Measurements from ENCODE around the gene A3GALT2. TPM values are rescaled to one million over a fixed set of nuclear protein-coding genes. Genes with fewer than 3 reads are reported as not detected.

A3GALT2 gene
- total and polyA plus RNA-seq, 7 experiments from 2014 or later = not detected

DNA sequence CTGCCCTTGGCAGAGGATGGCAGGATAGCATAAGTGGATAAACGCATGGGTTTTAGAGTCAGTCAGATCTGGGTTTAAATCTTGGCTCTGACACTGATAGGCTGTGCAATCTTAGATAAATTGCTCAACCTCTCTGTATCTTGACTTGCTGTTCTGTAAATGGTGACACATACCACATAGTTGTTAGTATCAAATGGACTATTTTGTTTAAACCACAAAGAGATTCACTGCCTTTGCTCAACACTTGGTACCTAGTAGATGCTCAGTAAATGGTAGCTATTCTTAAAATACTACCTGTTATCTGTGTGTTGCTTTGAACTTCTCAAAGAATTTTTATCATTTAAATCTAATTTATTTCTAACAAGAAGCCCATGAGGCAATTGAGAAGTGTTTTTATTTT lies 39.5 kb upstream of the A3GALT2 start:
- no peak for ATAC-seq
- H3K36me3 Mint-ChIP-seq = no peaks in the 10 kb centered on the region
- Histone ChIP-seq H3K4me3 (ENCODE audit: low read length) (no peak overlapping the region), H3K9me3 (ENCODE audit: control insufficient read depth in 2 of 3, low read length in 3 of 3) (no peaks in the 10 kb centered on the region), H3K27me3 (ENCODE audit: control insufficient read depth in 2 of 2, insufficient read depth in 2 of 2, low read length in 2 of 2) (no peaks in the 10 kb centered on the region), H3K36me3 (ENCODE audit: control insufficient read depth in 2 of 3, insufficient read depth in 3 of 3, low read length in 3 of 3) (no peaks in the 10 kb centered on the region), H3K27ac (ENCODE audit: low read depth, low read length) (no peak overlapping the region), H3K4me1 (ENCODE audit: control insufficient read depth in 2 of 2, insufficient read depth in 2 of 2, low read length in 2 of 2) (no peaks in the 10 kb centered on the region)
- H3K4me3 Mint-ChIP-seq = no peak overlapping the region
- DNase-seq = no peak
- no peak overlapping the region for H3K27ac Mint-ChIP-seq
- H3K27me3 Mint-ChIP-seq = peaks cover 0 to 3% (median 0%) of the 10 kb centered on the region in 5 donors
- CTCF ChIA-PET = interaction anchor here (0.7 kb wide), 1 partner anchor 65 kb away, joined by 3 read pairs; no protein-coding TSS in a partner anchor
- H3K4me1 Mint-ChIP-seq = peaks cover 0 to 9% (median 0%) of the 10 kb centered on the region in 7 donors
- no peaks in the 10 kb centered on the region for H3K9me3 Mint-ChIP-seq
- POLR2A ChIA-PET = interaction anchor here (1.5 kb wide), 1 partner anchor 10 kb away, joined by 4 read pairs; no protein-coding TSS in a partner anchor
- intact Hi-C loops (cut with micrococcal nuclease) = no loop called here

DNA sequence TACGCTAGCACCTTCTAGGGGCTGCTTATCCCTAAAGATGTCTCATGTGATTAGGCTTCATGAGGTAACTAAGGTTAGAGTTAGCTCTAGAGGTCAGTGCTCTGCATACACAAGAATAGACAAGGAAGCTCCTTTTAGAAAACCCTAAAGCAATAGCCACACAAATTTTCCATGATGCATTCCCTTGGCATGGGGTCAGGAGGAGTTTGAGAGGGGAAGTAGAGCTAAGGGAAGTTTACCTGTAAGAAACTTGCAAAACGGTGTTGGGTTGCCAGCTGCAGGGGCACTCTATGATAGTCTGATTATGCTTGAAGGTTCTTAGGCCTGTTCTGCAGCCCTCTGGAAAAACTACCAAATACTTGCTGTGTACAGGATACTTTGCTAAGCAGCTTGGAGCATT lies 39.0 kb upstream of the A3GALT2 start:
- H3K9me3 Mint-ChIP-seq = no peaks in the 10 kb centered on the region
- H3K4me3 Mint-ChIP-seq = no peak overlapping the region
- Histone ChIP-seq H3K27me3 (ENCODE audit: control insufficient read depth in 2 of 2, insufficient read depth in 2 of 2, low read length in 2 of 2) (no peaks in the 10 kb centered on the region), H3K27ac (ENCODE audit: low read depth, low read length) (no peak overlapping the region), H3K9me3 (ENCODE audit: control insufficient read depth in 2 of 3, low read length in 3 of 3) (no peaks in the 10 kb centered on the region), H3K4me1 (ENCODE audit: control insufficient read depth in 2 of 2, insufficient read depth in 2 of 2, low read length in 2 of 2) (no peaks in the 10 kb centered on the region), H3K4me3 (ENCODE audit: low read length) (no peak overlapping the region), H3K36me3 (ENCODE audit: control insufficient read depth in 2 of 3, insufficient read depth in 3 of 3, low read length in 3 of 3) (no peaks in the 10 kb centered on the region)
- H3K27me3 Mint-ChIP-seq = peaks cover 0 to 3% (median 0%) of the 10 kb centered on the region in 5 donors
- no peaks in the 10 kb centered on the region for H3K36me3 Mint-ChIP-seq
- ChIA-PET CTCF (interaction anchor here (0.7 kb wide), 1 partner anchor 65 kb away, joined by 3 read pairs; no protein-coding TSS in a partner anchor), POLR2A (interaction anchor here (1.5 kb wide), 1 partner anchor 10 kb away, joined by 4 read pairs; no protein-coding TSS in a partner anchor)
- no peak for DNase-seq
- no peak for ATAC-seq
- H3K4me1 Mint-ChIP-seq = peaks cover 0 to 9% (median 0%) of the 10 kb centered on the region in 7 donors
- intact Hi-C loops (cut with micrococcal nuclease) = no loop called here
- H3K27ac Mint-ChIP-seq = no peak overlapping the region

DNA sequence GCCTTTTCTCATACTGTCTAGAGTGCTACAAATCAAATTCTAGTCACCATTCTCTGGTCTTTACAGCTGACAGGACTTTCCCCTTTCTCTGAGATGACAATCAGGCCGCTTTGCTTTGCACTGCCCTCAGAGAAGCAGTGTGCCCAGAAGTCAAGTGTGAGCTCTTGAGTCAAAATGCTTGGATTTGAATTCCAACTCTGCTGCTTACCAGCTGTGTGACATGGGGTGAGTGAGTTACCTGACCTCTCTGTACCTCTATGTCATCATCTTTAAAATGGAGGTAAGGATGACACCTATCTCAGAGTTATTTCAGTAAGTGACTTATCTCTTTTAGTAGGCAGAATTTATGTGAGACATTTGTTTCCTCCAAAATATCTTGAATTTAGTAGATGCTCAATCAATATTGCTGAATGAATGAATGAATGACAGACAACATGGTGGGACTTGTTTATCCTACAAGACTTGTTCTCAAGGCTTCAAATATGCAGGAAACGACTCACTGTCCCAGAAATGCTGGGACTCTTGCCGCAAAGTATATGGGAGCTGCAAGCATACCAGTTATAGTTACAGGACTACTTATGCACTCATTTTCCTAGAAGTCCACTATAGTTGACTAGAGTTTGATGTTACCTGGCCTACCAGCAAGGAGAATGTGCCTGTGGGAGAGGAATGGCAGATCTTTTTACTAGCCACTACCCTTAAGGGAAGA lies 38.1 kb upstream of the A3GALT2 start:
- peaks cover 0 to 2% (median 0%) of the 10 kb centered on the region in 5 donors for H3K27me3 Mint-ChIP-seq
- no peak overlapping the region for H3K27ac Mint-ChIP-seq
- Histone ChIP-seq H3K27ac (ENCODE audit: low read depth, low read length) (no peak overlapping the region), H3K9me3 (ENCODE audit: control insufficient read depth in 2 of 3, low read length in 3 of 3) (no peaks in the 10 kb centered on the region), H3K27me3 (ENCODE audit: control insufficient read depth in 2 of 2, insufficient read depth in 2 of 2, low read length in 2 of 2) (no peaks in the 10 kb centered on the region), H3K4me3 (ENCODE audit: low read length) (no peak overlapping the region), H3K36me3 (ENCODE audit: control insufficient read depth in 2 of 3, insufficient read depth in 3 of 3, low read length in 3 of 3) (no peaks in the 10 kb centered on the region), H3K4me1 (ENCODE audit: control insufficient read depth in 2 of 2, insufficient read depth in 2 of 2, low read length in 2 of 2) (no peaks in the 10 kb centered on the region)
- no peaks in the 10 kb centered on the region for H3K36me3 Mint-ChIP-seq
- peaks cover 0 to 9% (median 0%) of the 10 kb centered on the region in 7 donors for H3K4me1 Mint-ChIP-seq
- ChIA-PET CTCF (no interaction called here), POLR2A (no interaction called here)
- ATAC-seq = no peak
- intact Hi-C loops (cut with micrococcal nuclease) = no loop called here
- no peak for DNase-seq
- no peak overlapping the region for H3K4me3 Mint-ChIP-seq
- no peaks in the 10 kb centered on the region for H3K9me3 Mint-ChIP-seq

DNA sequence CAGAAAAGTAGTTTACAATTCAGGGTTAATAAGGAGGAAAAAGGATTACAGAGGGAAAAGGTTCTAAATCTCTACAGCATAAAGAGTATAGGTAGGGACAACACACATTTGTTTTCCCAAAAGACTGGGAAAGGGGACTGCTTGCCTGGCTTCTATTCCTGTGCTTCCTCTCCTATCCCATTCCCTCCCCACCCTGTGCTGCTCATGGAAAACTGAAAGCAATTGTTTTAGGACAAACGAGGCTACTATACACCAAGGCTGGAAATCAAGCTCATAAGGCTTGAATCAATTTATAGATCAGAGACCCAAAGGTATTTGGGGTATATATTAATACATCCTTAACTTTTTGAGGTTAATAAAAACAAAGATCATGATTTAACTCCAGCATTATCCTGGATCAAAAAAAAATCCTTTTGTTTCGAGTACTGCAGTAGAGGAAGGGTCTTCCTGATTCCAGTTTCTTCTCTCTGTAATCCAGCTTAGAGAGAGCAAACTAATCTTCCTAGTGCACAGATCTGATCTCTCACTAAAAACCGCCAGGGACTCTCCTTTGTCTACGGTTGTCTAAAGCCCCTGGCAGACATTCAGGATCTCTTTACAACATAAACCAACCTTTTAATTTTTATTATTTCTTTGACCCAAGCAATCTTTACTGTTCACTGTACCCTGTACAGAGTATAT lies 37.4 kb upstream of the A3GALT2 start:
- H3K27me3 ChIP-seq (ENCODE audit: control insufficient read depth in 2 of 2, insufficient read depth in 2 of 2, low read length in 2 of 2) = no peaks in the 10 kb centered on the region
- ChIA-PET CTCF (no interaction called here), POLR2A (interaction anchor here (0.6 kb wide), 1 partner anchor 91 kb away, joined by 3 read pairs; no protein-coding TSS in a partner anchor)

DNA sequence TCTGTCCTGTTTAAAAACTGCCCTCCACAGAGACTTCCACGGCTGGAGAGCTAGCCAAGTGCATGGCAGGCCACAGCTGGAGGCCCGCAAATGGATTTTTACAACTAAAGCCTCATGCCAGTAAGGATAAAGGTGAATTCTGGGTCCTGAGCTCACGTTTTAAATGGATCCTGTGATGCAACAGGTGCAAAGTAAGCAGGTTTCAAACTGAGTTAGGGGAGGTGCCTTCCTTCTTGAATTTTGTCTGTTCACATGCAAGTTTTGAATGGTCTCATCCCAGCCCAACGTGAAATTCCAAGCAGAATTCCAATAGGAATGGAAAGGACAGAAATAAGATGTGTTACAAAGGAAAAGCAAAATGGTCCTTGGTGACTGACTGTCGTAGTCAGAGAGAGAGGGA lies 36.2 kb upstream of the A3GALT2 start:
- ChIA-PET POLR2A (no interaction called here), CTCF (no interaction called here)
- H3K27ac Mint-ChIP-seq = no peak overlapping the region
- H3K9me3 Mint-ChIP-seq = no peaks in the 10 kb centered on the region
- Histone ChIP-seq H3K4me1 (ENCODE audit: control insufficient read depth in 2 of 2, insufficient read depth in 2 of 2, low read length in 2 of 2) (no peaks in the 10 kb centered on the region), H3K27me3 (ENCODE audit: control insufficient read depth in 2 of 2, insufficient read depth in 2 of 2, low read length in 2 of 2) (no peaks in the 10 kb centered on the region), H3K36me3 (ENCODE audit: control insufficient read depth in 2 of 3, insufficient read depth in 3 of 3, low read length in 3 of 3) (no peaks in the 10 kb centered on the region), H3K4me3 (ENCODE audit: low read length) (no peak overlapping the region), H3K27ac (ENCODE audit: low read depth, low read length) (no peak overlapping the region), H3K9me3 (ENCODE audit: control insufficient read depth in 2 of 3, low read length in 3 of 3) (no peaks in the 10 kb centered on the region)
- H3K27me3 Mint-ChIP-seq = peaks cover 0 to 2% (median 0%) of the 10 kb centered on the region in 5 donors
- no peak overlapping the region for H3K4me3 Mint-ChIP-seq
- peaks cover 0 to 9% (median 0%) of the 10 kb centered on the region in 7 donors for H3K4me1 Mint-ChIP-seq
- intact Hi-C loops (cut with micrococcal nuclease) = no loop called here
- H3K36me3 Mint-ChIP-seq = no peaks in the 10 kb centered on the region
- no peak for ATAC-seq
- DNase-seq = no peak

More for the DNA sequence above, 37.4 kb upstream of the A3GALT2 start:
- Mint-ChIP-seq H3K4me1 (peaks cover 0 to 9% (median 0%) of the 10 kb centered on the region in 7 donors), H3K4me3 (no peak overlapping the region), H3K27me3 (peaks cover 0 to 2% (median 0%) of the 10 kb centered on the region in 5 donors), H3K36me3 (no peaks in the 10 kb centered on the region), H3K27ac (peak overlapping the region in 1 of 9 donors; percentile 27), H3K9me3 (no peaks in the 10 kb centered on the region)
- intact Hi-C loops (cut with micrococcal nuclease) = no loop called here
- H3K9me3 ChIP-seq (ENCODE audit: control insufficient read depth in 2 of 3, low read length in 3 of 3) = no peaks in the 10 kb centered on the region
- H3K36me3 ChIP-seq (ENCODE audit: control insufficient read depth in 2 of 3, insufficient read depth in 3 of 3, low read length in 3 of 3) = no peaks in the 10 kb centered on the region
- no peak overlapping the region for H3K27ac ChIP-seq (ENCODE audit: low read depth, low read length)
- H3K4me3 ChIP-seq (ENCODE audit: low read length) = no peak overlapping the region
- DNase-seq (no peak), ATAC-seq (no peak)
- H3K4me1 ChIP-seq (ENCODE audit: control insufficient read depth in 2 of 2, insufficient read depth in 2 of 2, low read length in 2 of 2) = no peaks in the 10 kb centered on the region

DNA sequence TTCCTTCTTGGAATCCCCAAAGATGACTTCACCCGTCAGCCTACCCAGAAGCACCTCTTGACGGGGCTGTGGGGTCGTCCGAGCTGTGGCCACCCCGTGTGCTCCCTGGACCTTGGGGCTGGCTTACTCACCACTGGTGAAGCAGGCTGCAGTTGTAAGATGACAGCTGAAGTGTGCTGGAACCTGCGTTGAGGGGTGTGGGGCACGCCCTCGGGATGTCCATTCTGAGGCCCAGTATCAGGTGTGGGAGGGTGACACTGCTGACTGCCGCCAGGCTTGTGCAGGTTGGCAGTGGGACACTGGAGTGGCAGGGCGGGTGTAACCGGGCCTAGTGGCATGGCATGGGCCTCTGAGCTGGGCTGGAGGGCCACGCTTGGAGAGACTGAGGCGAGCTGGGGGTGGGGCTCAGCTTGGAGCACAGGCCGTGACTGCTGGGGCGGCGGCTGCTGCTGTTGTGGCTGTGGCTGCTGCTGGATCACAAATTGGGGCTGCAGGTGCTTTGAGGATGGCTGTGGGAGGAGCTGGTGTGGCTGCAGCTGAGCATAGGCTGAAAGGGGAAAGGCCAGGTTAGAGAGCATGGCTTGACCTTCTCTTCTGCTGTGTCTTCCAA lies 33.9 kb upstream of the A3GALT2 start:
- ATAC-seq (no peak), DNase-seq (no peak)
- ChIA-PET POLR2A (interaction anchor here (1.1 kb wide), 1 partner anchor 102 kb away, joined by 3 read pairs; no protein-coding TSS in a partner anchor), CTCF (interaction anchor here (0.6 kb wide), 1 partner anchor 12 kb away, joined by 3 read pairs; no protein-coding TSS in a partner anchor)
- Mint-ChIP-seq H3K36me3 (no peaks in the 10 kb centered on the region), H3K4me1 (peaks cover 9 to 15% (median 11%) of the 10 kb centered on the region in 7 donors), H3K27ac (no peak overlapping the region), H3K27me3 (peaks cover 0 to 9% (median 0%) of the 10 kb centered on the region in 5 donors), H3K4me3 (no peak overlapping the region), H3K9me3 (no peaks in the 10 kb centered on the region)
- intact Hi-C loops (cut with micrococcal nuclease) = loop anchor here in 1 of 2 donors (5.0 kb wide), 2 partner anchors 58 to 117 kb away; partner anchors contain the start of gene ZSCAN20
- Histone ChIP-seq H3K9me3 (ENCODE audit: control insufficient read depth in 2 of 3, low read length in 3 of 3) (no peaks in the 10 kb centered on the region), H3K4me1 (ENCODE audit: control insufficient read depth in 2 of 2, insufficient read depth in 2 of 2, low read length in 2 of 2) (peaks cover 0 to 5% of the 10 kb centered on the region in 2 donors), H3K36me3 (ENCODE audit: control insufficient read depth in 2 of 3, insufficient read depth in 3 of 3, low read length in 3 of 3) (no peaks in the 10 kb centered on the region), H3K4me3 (ENCODE audit: low read length) (no peak overlapping the region), H3K27ac (ENCODE audit: low read depth, low read length) (no peak overlapping the region), H3K27me3 (ENCODE audit: control insufficient read depth in 2 of 2, insufficient read depth in 2 of 2, low read length in 2 of 2) (no peaks in the 10 kb centered on the region)
